ENCODE measurements around the gene MPO.

Gene MPO

GRCh38 chr17:58280480-58281217 lies at the start of gene MPO:
TSS of gene MPO (minus strand) at chr17:58280935. CDS start at chr17:58280758, 177 bp downstream.
- DNase-seq = no peak

- DNase-seq = peak; percentile 52
Observed at GRCh38 chr17:58329810-58330537, 49.2 kb upstream of the MPO start.

DNA sequence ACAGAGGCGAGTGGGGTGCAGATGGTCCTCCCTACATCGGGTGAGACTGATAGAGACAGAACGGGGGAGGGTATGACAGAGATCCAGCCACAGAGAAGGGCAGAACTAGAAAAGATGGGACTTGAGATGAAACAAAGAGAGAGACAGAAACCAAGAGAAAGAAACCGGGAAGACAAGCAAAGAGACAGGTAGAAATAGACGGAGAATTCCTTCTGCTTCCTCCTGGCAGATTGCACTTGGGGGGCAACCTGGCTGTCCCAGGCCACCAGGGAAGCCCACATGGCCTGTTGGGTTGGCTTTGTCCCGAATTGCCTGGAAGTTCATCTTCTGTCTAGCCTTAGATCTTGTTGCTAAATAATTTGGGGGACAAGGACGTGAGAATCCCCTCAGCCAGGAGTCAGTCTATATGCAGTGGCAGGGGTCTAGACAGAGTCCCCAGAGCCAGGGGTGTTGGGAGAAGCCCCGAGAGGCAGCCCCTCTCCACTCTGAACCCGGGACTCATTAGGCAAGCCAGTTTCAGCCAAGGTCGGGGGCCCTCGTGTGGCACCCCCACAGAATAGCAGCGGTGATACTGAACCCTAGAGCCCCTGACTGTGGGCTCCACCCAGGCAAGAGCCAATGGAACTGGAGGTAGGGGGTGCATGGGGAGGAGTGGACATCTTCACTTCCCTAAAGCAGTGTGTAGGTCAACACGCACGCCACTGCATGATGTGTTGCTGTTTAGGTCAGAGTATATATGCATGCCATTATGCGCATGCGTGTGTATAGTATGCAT lies 48.5 kb upstream of the MPO start:
- peak; percentile 93 for DNase-seq

DNA sequence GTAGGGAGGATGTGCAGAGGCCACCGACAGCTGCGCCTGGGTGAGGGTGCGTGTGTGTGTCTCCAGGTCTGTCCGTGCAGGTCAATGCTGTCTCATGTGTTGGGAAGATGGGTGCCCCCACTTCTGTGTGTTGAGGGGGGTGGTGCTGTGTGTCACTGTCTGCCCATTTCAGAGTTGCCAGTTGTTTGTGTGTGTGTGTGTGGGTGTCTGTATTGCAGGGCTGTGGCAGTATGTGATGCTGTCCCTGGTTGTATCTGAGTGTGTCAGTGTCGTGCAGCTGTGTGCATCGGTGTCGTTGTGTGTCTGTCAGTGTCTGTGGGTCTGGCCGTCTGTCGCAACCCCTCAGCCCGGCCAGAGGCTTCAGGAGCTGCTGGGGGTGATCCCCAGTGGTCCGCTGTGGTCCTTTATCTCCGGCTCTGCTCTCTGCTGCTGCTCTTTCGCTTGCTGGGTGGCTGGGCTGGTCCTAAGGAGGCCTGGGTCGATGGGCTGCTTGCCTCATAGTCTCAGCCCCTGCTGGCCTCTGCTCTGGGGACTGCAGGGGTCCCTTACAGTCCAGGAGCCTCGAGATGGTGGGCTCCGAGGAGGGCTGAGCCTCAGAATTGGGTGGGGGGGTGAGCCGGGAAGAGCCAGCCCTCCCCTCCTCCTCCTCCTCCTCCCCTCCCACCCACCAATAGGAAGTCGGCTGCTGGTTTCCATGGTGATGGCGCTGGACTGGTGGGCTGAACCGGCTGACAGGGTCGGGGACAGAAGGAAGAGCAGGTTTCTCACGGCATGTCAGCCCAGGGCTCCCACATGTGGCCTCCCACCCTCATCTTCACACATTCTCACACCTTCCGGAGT lies 47.7 kb upstream of the MPO start, which contains the start of gene TSPOAP1:
Gene TSPOAP1 (minus strand): TSS at position 601 of the 840 bp plus-strand sequence. CDS start 875 bp downstream, outside the sequence.
- DNase-seq = peak; percentile 68

DNA sequence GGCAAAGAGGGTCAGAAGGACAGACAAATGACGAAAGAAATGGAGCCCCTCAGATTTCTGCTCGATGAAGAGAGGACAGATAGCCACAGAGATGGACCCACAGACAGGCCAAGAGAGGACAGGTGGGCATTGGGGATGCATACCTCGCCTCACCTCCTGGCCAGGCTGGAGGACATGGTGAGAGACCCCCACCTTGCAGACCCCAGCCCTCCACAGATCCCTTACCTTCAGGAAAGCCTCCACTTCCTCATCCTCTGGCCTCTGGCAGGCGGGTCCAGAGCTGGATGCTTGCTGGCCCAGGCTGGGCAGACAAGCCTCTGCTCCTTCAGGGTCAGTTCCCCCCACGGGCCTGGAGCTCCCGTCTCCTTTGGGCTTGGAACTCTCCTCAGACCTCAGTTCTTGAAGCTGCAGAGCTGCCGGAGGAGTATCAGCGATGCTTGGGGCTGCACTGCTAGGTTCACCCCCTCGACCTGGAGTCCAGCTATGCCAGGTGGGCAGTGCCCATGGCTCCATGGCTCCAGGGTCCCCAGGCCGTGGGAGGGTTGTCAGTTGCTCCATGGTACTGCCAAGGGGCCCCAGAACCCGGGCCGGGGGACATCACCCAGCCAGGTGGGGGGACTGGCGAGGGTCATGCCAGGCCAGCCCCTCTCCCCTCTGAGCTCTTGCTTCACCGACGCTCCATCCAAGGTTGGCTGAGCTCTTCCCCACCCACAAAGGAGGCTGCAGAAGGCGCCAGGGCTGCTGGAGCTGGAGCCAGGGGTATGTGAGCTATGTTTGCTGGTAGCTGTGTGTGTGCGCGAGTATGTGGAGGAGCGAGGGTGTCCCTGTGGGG lies 46.8 kb upstream of the MPO start:
- no peak for DNase-seq

- DNase-seq = no peak
Observed at GRCh38 chr17:58326609-58327362, 46.1 kb upstream of the MPO start.

- DNase-seq = no peak
Observed at GRCh38 chr17:58325976-58326468, 45.3 kb upstream of the MPO start.

- no peak for DNase-seq
Observed at GRCh38 chr17:58325289-58325726, 44.6 kb upstream of the MPO start.

DNA sequence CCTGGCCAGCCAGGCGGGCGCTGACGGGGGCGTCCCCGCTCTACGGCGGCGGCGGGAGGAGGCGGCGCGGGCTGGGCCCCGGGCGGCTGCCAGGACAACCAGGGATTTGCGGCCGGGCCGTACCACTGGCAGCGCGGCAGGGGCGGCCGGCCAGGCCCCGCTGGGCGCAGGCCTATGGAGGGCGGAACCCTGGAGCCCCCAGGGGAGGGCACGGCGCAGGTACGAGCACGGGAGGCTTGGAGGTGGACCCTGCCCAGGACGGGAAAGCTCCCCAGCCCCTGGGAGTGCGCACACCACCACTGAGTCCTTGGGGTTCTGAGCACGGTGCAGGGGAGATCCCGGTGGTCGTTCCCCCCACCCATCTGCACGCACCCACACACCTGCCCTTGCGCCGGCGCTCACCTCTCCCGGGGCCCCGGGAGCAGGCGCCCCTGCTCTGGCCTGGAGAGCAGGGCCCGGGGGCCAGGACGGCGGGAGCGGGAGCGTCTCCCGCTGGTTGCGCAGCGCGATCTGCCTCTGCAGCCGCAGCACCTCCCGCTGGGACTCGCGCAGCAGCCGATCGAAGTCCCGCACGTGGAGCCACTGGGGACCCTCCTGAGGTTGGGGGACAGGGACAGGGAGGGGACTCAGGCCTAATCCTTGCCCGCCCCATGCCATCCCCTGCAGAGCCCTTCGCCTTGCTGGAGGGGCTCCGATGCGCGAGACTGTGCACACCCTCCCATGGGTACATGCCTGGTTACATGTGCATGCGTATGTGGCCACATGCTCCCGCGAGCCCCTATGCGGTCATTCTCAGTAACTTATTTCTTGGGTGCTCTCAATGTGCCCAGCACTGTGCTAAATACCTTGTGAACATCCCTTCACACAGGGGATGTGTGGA lies 43.9 kb upstream of the MPO start:
- no peak for DNase-seq

- no peak for DNase-seq
Observed at GRCh38 chr17:58324056-58324408, 43.3 kb upstream of the MPO start.

DNA sequence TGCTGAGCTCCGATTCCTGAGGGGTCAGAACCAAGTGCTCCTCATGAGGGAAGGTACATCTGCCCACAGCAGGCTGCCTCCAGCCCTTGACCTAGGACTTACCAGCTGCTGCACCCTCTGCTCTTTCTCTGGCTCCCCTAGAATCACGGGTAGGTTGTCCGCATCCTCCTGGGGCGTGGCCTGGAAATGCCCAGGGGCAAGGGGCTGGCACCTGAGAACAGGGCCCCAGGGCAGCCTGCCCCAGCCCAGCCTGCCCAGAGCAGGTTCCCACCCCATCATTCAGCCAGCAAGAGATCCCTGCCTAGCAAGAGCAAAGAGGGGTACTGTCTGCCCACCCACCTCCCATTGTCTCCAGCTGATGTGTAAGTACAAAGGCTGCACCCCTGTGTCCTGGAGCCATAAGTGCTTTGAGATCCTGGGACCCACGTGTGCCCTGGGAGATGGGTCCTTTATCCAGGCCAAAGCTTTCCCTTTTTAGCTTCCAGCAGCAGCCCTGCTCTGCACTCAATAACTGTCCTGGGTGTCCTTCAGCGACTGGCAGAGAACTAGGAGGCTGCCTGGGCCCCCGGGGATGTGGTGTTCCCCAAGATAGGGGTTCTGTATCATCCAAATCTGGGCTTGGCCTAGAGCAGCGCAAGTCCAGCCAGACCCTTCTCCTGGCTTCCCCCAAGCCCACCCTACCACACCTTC lies 42.8 kb upstream of the MPO start:
- no peak for DNase-seq

- DNase-seq = no peak
Observed at GRCh38 chr17:58322581-58323185, 41.9 kb upstream of the MPO start.

- no peak for DNase-seq
Observed at GRCh38 chr17:58321571-58322525, 41.1 kb upstream of the MPO start.

GRCh38 chr17:58320570-58321323 lies 40.0 kb upstream of the MPO start:
- DNase-seq = no peak

GRCh38 chr17:58320163-58320558 lies 39.4 kb upstream of the MPO start:
- no peak for DNase-seq
